UCSD-AML1 (cell line): Measurements from ENCODE around the gene CCT6A.
"Not testable (repeated sequence)": the region's sequence is repeated elsewhere in the genome, so short reads cannot be mapped to it uniquely, and the experiment has no call there.

ENCODE experiments used
- DNase-seq: peaks from one replicate; lab custom pipeline; 2025; ENCODE audit not compliant: unreplicated experiment; lab: John Stamatoyannopoulos, UW

Gene CCT6A

GRCh38 chr7:56051339-56052191 is at the start of gene CCT6A, which contains the start of gene PSPH:
Gene CCT6A (plus strand): TSS chr7:56051765. CDS start chr7:56051849, 84 bp downstream.
Gene PSPH (minus strand): TSS chr7:56051444. CDS start chr7:56021212, 30,232 bp downstream.
- peak; percentile 92 for DNase-seq

- DNase-seq: no peak
These were observed 47.8 kb upstream of the CCT6A start for GRCh38 chr7:56003749-56004148.

- no peak for DNase-seq
These were observed 44.4 kb upstream of the CCT6A start for GRCh38 chr7:56007167-56007652.

GRCh38 chr7:56007891-56008290 is 43.7 kb upstream of the CCT6A start:
- DNase-seq: no peak

GRCh38 chr7:56009695-56010094 is 41.9 kb upstream of the CCT6A start:
- DNase-seq: no peak

- DNase-seq: not testable (repeated sequence)
These were observed 34.5 kb upstream of the CCT6A start for GRCh38 chr7:56017015-56017414.

GRCh38 chr7:56019501-56019900 is 32.1 kb upstream of the CCT6A start:
- no peak for DNase-seq

- DNase-seq: no peak
These were observed 28.1 kb upstream of the CCT6A start for GRCh38 chr7:56023500-56023899.

- no peak for DNase-seq
These were observed 25.0 kb upstream of the CCT6A start for GRCh38 chr7:56026538-56026937.

GRCh38 chr7:56028942-56029630 is 22.5 kb upstream of the CCT6A start:
- DNase-seq: no peak

- DNase-seq: no peak
These were observed 21.2 kb upstream of the CCT6A start for GRCh38 chr7:56030340-56030739.

GRCh38 chr7:56031556-56031955 is 20.0 kb upstream of the CCT6A start:
- not testable (repeated sequence) for DNase-seq

GRCh38 chr7:56032578-56032977 is 19.0 kb upstream of the CCT6A start:
- not testable (repeated sequence) for DNase-seq

GRCh38 chr7:56033671-56034432 is 17.7 kb upstream of the CCT6A start:
- peak; percentile 51 for DNase-seq

GRCh38 chr7:56040730-56041129 is 10.8 kb upstream of the CCT6A start:
- DNase-seq: no peak

- not testable (repeated sequence) for DNase-seq
These were observed 5.8 kb upstream of the CCT6A start for GRCh38 chr7:56045758-56046157.

GRCh38 chr7:56046721-56047445 is 4.7 kb upstream of the CCT6A start:
- DNase-seq: no peak

GRCh38 chr7:56047446-56048116 is 4.0 kb upstream of the CCT6A start:
- not testable (repeated sequence) for DNase-seq

- DNase-seq: no peak
These were observed 3.3 kb upstream of the CCT6A start for GRCh38 chr7:56048245-56048644.

GRCh38 chr7:56048763-56049162 is 2.8 kb upstream of the CCT6A start:
- not testable (repeated sequence) for DNase-seq
